Endothelial cell of umbilical vein (primary cell): ENCODE measurements around the gene MIA2.

Experiments
- CTCF ChIP-seq, 2 donors: IDR thresholded peaks; 1 replicate in 1 of 2; 2 replicates in 1 of 2; pipeline ENCODE4 v1.5.1; 2011; ENCODE audit warnings: low read length in 2 of 2, mild to moderate bottlenecking in 2 of 2, moderate library complexity in 2 of 2, control low read depth in 1 of 2, inconsistent platforms in 1 of 2, low read depth in 1 of 2; ENCODE audit not compliant: insufficient read depth in 1 of 2; ENCODE audit errors: extremely low read depth in 1 of 2
- EZH2 ChIP-seq: IDR thresholded peaks from 2 replicates; pipeline ENCODE4 v1.6.1; 2012; ENCODE audit warnings: borderline replicate concordance, low read depth, mild to moderate bottlenecking, moderate library complexity, low read length, inconsistent platforms; ENCODE audit not compliant: severe bottlenecking
- FOS ChIP-seq: IDR thresholded peaks from 2 replicates; pipeline ENCODE4 v1.6.1; 2011; ENCODE audit warnings: mild to moderate bottlenecking, low read length, moderate library complexity, borderline replicate concordance; ENCODE audit not compliant: insufficient read depth
- GATA2 ChIP-seq: IDR thresholded peaks from 2 replicates; pipeline ENCODE4 v1.7.0; 2011; ENCODE audit warnings: low read depth, mild to moderate bottlenecking, moderate library complexity, mixed read lengths, low read length; ENCODE audit not compliant: insufficient read length, insufficient read depth
- JUN ChIP-seq: IDR thresholded peaks from 2 replicates; pipeline ENCODE4 v1.6.1; 2011; ENCODE audit warnings: borderline replicate concordance, low read depth; ENCODE audit not compliant: insufficient read length, insufficient read depth
- MAX ChIP-seq: IDR thresholded peaks from 2 replicates; pipeline ENCODE4 v1.6.1; 2011; ENCODE audit not compliant: insufficient read depth, insufficient read length
- MYC ChIP-seq: IDR thresholded peaks from one replicate; pipeline ENCODE4 v1.6.1; 2011; ENCODE audit warnings: mild to moderate bottlenecking, low read depth, low read length
- POLR2A ChIP-seq: IDR thresholded peaks from 2 replicates; pipeline ENCODE4 v1.6.1; 2012; ENCODE audit warnings: low read depth, mild to moderate bottlenecking, control low read depth, low read length
- POLR2AphosphoS5 ChIP-seq: IDR thresholded peaks from 2 replicates; pipeline ENCODE4 v1.6.1; 2012; ENCODE audit warnings: low read depth, mild to moderate bottlenecking, control low read depth, low read length, moderate library complexity; ENCODE audit not compliant: insufficient read depth

GRCh38 chr14:39368261-39368959, 134.7 kb downstream of the MIA2 start:
- TF ChIP-seq EZH2 (no peak), CTCF (IDR thresholded peaks at IDR 0.05; ENCODE audit: extremely low read depth in 1 of 2, insufficient read depth in 1 of 2, low read depth in 1 of 2, low read length in 2 of 2) (peak; percentile 36 to 42), MAX (no peak), POLR2AphosphoS5 (no peak), POLR2A (no peak), FOS (no peak), JUN (no peak), MYC (no peak), GATA2 (no peak)
